ENCODE results near the gene PARD3B. TPM values are rescaled to one million over a fixed set of nuclear protein-coding genes. Genes with fewer than 3 reads are reported as not detected.

Gene PARD3B
- total RNA-seq, 1 experiment from 2014 or later: 7.6 TPM

DNA sequence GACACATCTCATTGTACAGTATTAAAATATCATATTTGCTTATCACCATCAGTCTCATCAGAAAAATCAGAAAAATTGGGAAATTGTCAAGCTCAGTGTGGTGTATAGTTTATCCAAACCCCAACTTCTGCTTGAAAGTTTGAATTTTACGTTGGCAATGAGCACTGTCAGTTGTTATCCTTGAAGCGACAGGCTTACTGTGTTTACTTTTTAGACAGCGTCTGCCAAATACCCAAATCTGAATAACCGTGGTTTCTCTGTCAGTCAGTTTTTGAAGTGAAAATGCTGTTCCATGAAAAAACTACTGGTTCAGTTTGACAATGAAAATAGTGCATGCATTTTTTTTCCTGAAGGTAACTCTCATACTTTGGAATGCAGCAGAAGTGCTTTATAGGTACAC lies 70.2 kb downstream of the PARD3B start:
- Histone ChIP-seq H3K4me1 (replicated peaks; ENCODE audit: insufficient read depth) (no peaks in the 10 kb centered on the region), H3K4me2 (no peak overlapping the region), H4K20me1 (ENCODE audit: insufficient read depth) (no peaks in the 10 kb centered on the region), H3K79me2 (ENCODE audit: low read depth) (no peaks in the 10 kb centered on the region), H3F3A (ENCODE audit: insufficient read depth, low read depth) (no peaks in the 10 kb centered on the region), H3K9me2 (ENCODE audit: insufficient read depth) (no peaks in the 10 kb centered on the region), H2AFZ (no peak overlapping the region), H3K9me3 (ENCODE audit: insufficient read depth, low read depth) (no peaks in the 10 kb centered on the region), H3K36me3 (ENCODE audit: low read depth) (no peaks in the 10 kb centered on the region), H3K4me3 (no peak overlapping the region), H3K27me3 (ENCODE audit: insufficient read depth, low read depth) (no peaks in the 10 kb centered on the region), H3K27ac (no peak overlapping the region)
- no peak for TF ChIP-seq EZH2 (IDR thresholded peaks at IDR 0.05; ENCODE audit: low read depth)
- TF ChIP-seq CTCF (conservative IDR thresholded peaks at IDR 0.05): no peak
- no TSS peak for BruUV-seq (replicated peaks)
- DNase-seq: no peak
- CTCF ChIA-PET: no interaction called here
- intact Hi-C loops (cut with micrococcal nuclease; ENCODE audit: unreplicated experiment): no loop called here
- POLR2A ChIA-PET (ENCODE audit: unreplicated experiment): no interaction called here

DNA sequence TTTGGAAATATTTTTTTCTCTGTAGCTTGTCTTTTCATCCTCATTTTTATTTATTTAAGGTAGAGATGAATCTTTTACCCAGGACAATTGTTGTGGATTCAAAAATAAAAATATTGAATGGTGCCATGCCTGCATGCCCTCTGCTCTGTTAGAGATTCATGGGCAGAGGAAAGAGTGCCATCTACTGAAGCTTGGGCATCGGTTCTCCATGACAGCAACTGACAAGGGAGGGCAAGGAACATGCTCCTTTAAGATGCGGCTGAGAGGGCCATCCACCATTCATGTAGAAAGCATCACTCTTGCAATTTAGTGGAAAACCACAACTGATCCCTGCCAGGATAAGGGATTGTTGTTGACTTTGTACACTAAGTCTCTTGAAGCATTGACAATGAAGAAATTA lies 79.9 kb downstream of the PARD3B start:
- H3K4me2 ChIP-seq: no peak overlapping the region
- no TSS peak for BruUV-seq (replicated peaks)
- no peaks in the 10 kb centered on the region for H3K4me1 ChIP-seq (replicated peaks; ENCODE audit: insufficient read depth)
- no peak overlapping the region for H2AFZ ChIP-seq
- no peaks in the 10 kb centered on the region for H3K27me3 ChIP-seq (ENCODE audit: insufficient read depth, low read depth)
- H3K9me2 ChIP-seq (ENCODE audit: insufficient read depth): no peaks in the 10 kb centered on the region
- no peak overlapping the region for H3K4me3 ChIP-seq
- no peaks in the 10 kb centered on the region for H3K36me3 ChIP-seq (ENCODE audit: low read depth)
- no peaks in the 10 kb centered on the region for H3F3A ChIP-seq (ENCODE audit: insufficient read depth, low read depth)
- no peak for DNase-seq
- ChIA-PET CTCF (no interaction called here), POLR2A (ENCODE audit: unreplicated experiment) (no interaction called here)
- TF ChIP-seq CTCF (conservative IDR thresholded peaks at IDR 0.05) (peak; percentile 30; the same call in 1 of the 2 replicates), EZH2 (IDR thresholded peaks at IDR 0.05; ENCODE audit: low read depth) (no peak)
- H3K27ac ChIP-seq: no peak overlapping the region
- no peaks in the 10 kb centered on the region for H3K9me3 ChIP-seq (ENCODE audit: insufficient read depth, low read depth)
- H3K79me2 ChIP-seq (ENCODE audit: low read depth): no peaks in the 10 kb centered on the region
- intact Hi-C loops (cut with micrococcal nuclease; ENCODE audit: unreplicated experiment): loop anchor here (1.0 kb wide), 1 partner anchor 300 kb away; no protein-coding TSS in a partner anchor
- no peaks in the 10 kb centered on the region for H4K20me1 ChIP-seq (ENCODE audit: insufficient read depth)

DNA sequence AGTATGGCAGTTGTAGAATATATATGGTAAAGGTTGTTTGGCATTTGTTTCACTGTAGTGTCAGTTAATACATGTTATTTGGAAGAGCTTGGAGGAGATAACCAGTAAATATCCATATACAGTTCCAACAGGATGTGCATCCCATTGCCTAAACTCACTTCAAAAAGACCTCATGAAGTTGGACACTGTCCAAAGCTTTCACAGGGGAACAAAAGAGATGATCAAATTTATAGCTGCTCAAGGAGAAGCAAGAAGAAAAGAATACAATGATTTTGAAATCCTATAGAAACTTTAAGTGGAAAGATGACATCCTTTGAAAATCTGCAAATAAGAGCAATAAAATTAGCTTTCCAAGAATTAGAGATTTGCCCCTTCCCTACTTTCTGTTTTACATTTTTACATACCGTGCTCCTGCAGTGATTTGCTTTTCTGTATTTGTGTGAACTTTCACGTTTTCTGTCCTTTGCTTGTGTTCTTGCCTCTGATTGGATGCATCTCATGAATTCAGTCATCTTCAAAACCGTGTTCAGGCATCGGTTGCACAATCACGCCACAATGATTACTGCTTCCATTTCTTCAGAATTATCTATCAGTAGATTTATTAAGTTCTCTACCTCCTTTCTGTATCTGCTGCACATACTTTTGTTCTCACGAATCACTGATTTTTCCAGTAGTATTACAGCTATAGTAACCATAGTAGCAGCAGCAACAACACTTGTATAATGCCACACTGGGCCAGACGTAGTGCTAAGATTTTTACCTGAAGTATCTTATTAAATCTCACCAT lies 83.8 kb downstream of the PARD3B start:
- H3K4me1 ChIP-seq (replicated peaks; ENCODE audit: insufficient read depth): no peaks in the 10 kb centered on the region
- no peak overlapping the region for H3K4me2 ChIP-seq
- CTCF ChIA-PET: no interaction called here
- DNase-seq: no peak
- H3K79me2 ChIP-seq (ENCODE audit: low read depth): no peaks in the 10 kb centered on the region
- H3K9me2 ChIP-seq (ENCODE audit: insufficient read depth): no peaks in the 10 kb centered on the region
- no peaks in the 10 kb centered on the region for H3K36me3 ChIP-seq (ENCODE audit: low read depth)
- no peaks in the 10 kb centered on the region for H4K20me1 ChIP-seq (ENCODE audit: insufficient read depth)
- no peak overlapping the region for H2AFZ ChIP-seq
- no peak overlapping the region for H3K4me3 ChIP-seq
- TF ChIP-seq EZH2 (IDR thresholded peaks at IDR 0.05; ENCODE audit: low read depth) (no peak), CTCF (conservative IDR thresholded peaks at IDR 0.05) (no peak)
- H3K27me3 ChIP-seq (ENCODE audit: insufficient read depth, low read depth): no peaks in the 10 kb centered on the region
- POLR2A ChIA-PET (ENCODE audit: unreplicated experiment): interaction anchor here (0.6 kb wide), 1 partner anchor 326 kb away, joined by 3 read pairs; no protein-coding TSS in a partner anchor
- intact Hi-C loops (cut with micrococcal nuclease; ENCODE audit: unreplicated experiment): no loop called here
- no peaks in the 10 kb centered on the region for H3K9me3 ChIP-seq (ENCODE audit: insufficient read depth, low read depth)
- H3K27ac ChIP-seq: no peak overlapping the region
- BruUV-seq (replicated peaks): no TSS peak
- H3F3A ChIP-seq (ENCODE audit: insufficient read depth, low read depth): no peaks in the 10 kb centered on the region

Measured in PC-9 (cell line).